ENCODE results near the gene MRPS6.

MRPS6 gene

DNA sequence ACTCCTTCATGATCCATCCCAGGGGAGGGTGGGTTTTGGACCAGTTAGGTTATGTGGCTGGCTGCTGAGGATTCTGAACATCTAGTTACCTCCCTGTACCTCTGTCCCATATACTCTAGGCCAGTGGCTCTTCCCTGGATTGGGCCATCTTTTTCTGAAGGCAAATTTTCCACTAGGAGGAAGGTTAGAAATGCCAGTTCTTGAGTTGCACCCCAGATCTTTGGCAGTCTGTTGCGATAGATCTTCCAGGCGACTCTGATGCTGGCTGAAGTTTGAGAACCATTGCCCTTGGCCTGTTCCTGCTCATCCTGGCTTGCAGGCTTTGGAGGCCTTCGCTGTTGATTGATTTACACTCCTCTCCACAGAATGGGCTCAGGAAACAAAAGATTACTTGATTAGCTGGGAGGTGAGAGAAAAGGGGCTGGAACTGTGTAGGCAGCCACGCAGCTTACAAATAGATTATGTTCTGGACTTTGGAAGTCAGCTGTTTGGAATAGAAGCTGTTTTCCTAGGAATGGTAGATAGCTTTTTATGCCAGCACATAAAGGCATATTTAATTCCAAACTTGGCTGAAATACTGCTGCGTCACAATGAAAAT lies 110.1 kb downstream of the MRPS6 start:
- no peak for DNase-seq

DNA sequence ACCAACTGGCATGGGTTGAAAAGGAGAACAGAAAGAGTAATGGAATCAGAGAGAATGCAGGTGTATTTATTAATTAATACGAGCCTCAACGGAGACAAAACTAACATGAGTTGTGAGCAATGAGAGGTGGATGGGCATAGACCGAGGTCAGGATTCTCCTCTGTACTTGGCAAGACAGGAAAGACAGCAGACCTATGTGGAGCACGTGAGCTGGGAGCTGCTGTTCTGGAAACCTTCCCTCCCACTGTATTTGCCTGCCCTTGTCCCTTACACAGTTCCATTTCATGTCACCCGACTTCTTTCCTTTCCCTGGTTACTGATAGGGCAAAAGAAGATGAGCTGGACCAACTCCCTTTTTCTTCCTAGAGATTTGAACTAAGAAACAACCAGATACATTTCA lies 110.9 kb downstream of the MRPS6 start:
- DNase-seq = no peak

DNA sequence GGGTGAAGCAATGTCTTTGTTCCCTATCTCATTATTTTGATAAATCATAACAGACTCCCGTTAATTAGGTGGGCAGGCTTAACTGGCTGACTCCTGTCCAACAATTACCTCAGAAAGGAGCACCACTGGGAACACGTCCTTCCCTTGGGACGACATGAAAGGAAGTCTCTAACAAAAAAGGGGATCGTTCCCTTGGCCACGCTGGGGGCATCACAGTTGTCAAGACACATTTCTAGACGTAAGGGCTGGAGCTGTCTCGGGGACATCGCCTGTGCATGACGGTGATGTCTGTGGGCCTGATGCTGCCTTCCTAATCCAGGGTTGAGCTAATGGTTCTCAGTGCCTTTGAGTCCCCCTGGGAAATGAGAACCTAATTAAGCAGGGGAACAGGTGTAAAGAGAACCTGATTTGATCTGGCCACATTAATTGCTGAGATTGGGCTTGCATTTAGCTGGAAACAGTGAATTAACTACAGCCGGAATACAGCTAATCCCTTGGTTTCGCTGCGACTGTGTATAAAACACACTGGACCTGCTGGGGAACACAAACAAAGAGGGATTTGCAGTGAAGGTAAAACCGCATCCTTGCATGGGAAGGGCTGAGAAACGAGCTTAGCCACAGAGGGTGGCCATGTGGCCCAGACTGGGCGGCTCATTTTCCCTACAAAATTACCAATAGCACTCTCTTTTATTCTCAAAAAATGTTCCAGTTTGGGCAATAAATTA lies 111.8 kb downstream of the MRPS6 start:
- no peak for DNase-seq

DNA sequence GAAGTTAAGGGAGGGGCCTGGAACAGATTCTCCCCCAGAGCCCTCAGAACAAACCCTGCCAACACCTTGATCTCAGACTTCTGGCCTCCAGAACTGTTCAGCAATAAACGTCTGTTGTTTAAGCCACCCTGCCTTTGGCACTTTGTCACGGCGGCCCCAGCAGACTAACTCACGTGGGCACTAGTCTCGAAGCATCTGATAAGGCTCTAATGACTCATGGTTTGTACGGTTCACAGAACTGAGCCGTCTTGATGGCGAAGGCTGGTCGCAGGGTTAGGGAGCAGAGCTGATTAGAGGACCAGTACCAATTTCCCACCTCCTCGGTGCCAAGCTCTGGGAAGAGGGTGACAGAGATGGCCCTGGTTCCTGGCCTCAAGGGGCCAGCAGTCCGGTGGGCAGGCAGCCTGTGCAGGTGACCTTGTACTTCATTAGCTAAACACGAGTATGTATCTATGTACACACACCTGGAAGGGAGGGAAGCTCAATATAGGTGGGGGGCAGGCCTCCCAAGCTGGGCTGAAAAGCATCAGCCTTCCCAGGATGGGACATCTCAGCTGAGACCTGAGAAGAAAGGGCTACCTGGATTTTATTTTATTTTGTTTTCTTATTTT lies 112.8 kb downstream of the MRPS6 start:
- DNase-seq = no peak

DNA sequence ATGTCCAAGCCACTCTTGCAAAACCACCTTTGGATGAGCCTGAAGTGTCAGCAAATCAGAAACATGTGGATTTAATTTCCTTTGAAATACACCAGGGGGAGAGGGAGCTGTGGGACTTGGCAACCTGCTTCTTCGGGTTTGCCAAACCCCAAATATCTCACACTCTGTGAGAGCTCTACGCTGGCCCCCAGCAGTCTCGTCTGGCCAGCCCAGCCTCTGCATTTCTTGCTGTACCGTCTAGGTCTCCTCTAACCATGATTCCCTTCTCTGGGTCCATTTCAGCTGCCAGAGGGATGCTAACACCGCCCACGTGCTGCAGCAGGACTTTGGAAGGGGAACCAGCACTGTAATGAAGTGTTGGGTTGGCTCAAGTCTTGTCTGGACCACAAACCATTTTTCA lies 114.6 kb downstream of the MRPS6 start:
- no peak for DNase-seq

DNA sequence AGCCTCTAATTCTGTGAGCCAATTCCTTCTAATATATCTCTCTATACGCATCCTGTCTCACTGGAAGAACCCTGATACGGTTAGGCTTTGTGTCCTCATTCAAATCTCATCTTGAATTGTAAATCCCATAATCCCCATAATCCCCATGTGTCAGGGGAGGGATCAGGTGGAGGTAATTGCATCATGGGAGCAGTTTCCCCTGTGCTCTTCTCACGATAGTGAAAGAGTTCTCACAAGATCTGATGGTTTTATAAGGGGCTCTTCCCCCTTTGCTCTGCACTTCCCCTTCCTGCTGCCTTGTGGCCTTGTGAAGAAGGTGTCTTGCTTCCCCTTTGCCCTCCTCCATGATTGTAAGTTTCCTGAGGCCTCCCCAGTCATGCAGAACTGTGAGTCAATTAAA lies 116.1 kb downstream of the MRPS6 start:
- DNase-seq = no peak

DNA sequence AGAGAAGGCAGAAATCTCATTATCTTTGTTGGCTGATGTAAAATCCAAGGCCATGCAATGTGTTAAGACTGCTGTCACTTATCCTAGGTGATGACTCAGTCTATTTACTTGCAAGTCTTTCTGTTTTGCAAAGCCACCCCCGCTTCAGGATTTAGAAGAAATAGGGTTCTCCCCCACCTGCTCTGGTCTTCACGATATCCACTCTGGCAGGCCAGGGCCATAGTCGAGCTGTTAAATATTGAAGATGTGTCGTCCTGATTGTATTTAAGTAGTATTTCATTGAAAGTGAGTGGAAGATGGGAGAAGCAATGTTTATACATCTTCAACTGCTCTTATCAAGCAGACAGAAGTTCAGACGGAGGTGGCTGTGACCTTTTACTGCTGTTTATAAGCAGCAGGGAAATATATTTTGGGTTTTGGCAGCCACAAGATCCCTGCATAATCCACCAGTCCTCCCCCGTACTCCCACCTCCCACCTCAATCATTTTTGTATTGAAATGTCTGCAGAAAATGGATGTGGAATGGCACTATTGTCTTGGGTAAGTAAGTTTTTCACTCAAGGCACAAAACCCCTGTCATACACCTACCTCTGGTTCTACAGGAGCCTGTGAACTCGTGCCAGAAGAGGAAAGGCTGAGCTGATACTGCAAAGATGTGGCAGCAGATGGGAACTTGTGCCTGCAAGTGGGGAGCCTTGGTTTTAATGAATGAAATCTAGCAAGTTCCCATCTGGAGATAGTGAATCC lies 117.4 kb downstream of the MRPS6 start:
- no peak for DNase-seq

DNA sequence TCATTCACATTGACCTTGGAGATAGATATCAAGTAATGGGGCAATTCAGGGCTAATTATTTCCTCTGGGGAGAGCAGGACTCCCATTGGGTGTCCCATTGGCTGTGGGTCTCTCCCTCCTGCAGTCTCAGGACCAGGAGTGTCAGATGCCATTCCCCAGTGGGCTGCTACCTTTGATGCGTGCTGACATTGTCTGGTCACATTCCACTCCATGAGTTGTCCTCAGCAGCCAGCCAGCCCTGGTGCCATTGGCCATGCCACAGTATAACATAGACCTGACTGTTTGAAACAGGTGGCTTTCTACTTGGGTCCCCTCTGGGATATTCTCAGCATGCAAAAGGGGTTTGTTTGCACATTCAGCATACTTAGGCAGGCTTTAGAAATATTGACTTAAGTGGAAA lies 118.5 kb downstream of the MRPS6 start:
- DNase-seq = no peak

Data from activated CD4-positive, alpha-beta T cell treated with anti-CD3 and anti-CD28 coated beads for 1 hour (primary cell).